Right atrium auricular region (tissue), 2 donors: Measurements from ENCODE around the gene AAGAB. TPM values are rescaled to one million over a fixed set of nuclear protein-coding genes. Genes with fewer than 3 reads are reported as not detected.

Experiments used
- DNase-seq: peaks from one replicate; pipeline ENCODE4 v3.0.0-alpha.2; 2019; ENCODE audit warnings: low spot score
- H3K27ac ChIP-seq, 2 donors: fragments of 200-600 bp; sonication (generic); 1 replicate in 1 of 2; 2 replicates in 1 of 2; pipeline ENCODE4 v1.5.1; 2016 to 2019
- H3K27me3 ChIP-seq, 2 donors: fragments of 200-600 bp; sonication (generic); one replicate each; pipeline versions ENCODE4 v1.5.1 to v1.6.0; 2017 to 2019
- H3K36me3 ChIP-seq: fragments of 200-600 bp; sonication (generic); one replicate; pipeline ENCODE4 v1.5.1; 2016
- H3K4me1 ChIP-seq, 2 donors: fragments of 200-600 bp; sonication (generic); one replicate each; pipeline versions ENCODE4 v1.5.1 to v1.6.0; 2017 to 2019
- H3K4me3 ChIP-seq, 2 donors: fragments of 200-600 bp; sonication (generic); 1 replicate in 1 of 2; 2 replicates in 1 of 2; pipeline ENCODE4 v1.5.1; 2017 to 2019; ENCODE audit warnings: mild to moderate bottlenecking in 1 of 2, moderate library complexity in 1 of 2
- H3K9me3 ChIP-seq, 2 donors: fragments of 200-600 bp; sonication (generic); one replicate each; pipeline ENCODE4 v1.5.1; 2019
- CTCF ChIP-seq, 2 donors: fragments of 200-600 bp; sonication (generic); IDR thresholded peaks; one replicate each; pipeline ENCODE4 v1.5.1; 2019; ENCODE audit warnings: antibody characterized with exemption in 2 of 2
- total RNA-seq, 2 donors: library from RNA; depleted of rRNA; stranded (reverse); fragments of >200 nt; gene quantifications; one replicate each; pipeline ENCODE4 v1.1.0, GENCODE V29; 2016

Gene AAGAB
- total RNA-seq, 2 donors from 2014 or later = 12.6 to 20.4 TPM

- Histone ChIP-seq H3K4me3 (no peak overlapping the region), H3K27ac (no peak overlapping the region), H3K4me1 (peaks cover 0 to 39% of the 10 kb centered on the region in 2 donors), H3K36me3 (no peaks in the 10 kb centered on the region), H3K9me3 (no peaks in the 10 kb centered on the region), H3K27me3 (no peaks in the 10 kb centered on the region)
- no peak for TF ChIP-seq CTCF (IDR thresholded peaks at IDR 0.05)
- no peak for DNase-seq
Observed at GRCh38 chr15:67201136-67201535, 53.3 kb downstream of the AAGAB start.

GRCh38 chr15:67199881-67200763 lies 54.3 kb downstream of the AAGAB start:
- DNase-seq = no peak
- H3K9me3 ChIP-seq = no peaks in the 10 kb centered on the region
- peak overlapping the region; percentile 37 to 44 for H3K27ac ChIP-seq
- H3K27me3 ChIP-seq = no peaks in the 10 kb centered on the region
- no peak overlapping the region for H3K4me3 ChIP-seq
- H3K36me3 ChIP-seq = no peaks in the 10 kb centered on the region
- no peak for TF ChIP-seq CTCF (IDR thresholded peaks at IDR 0.05)
- peaks cover 0 to 46% of the 10 kb centered on the region in 2 donors for H3K4me1 ChIP-seq

GRCh38 chr15:67199391-67199790 lies 55.1 kb downstream of the AAGAB start:
- no peak for DNase-seq
- no peaks in the 10 kb centered on the region for H3K27me3 ChIP-seq
- peak overlapping the region in 1 of 2 donors; percentile 44 for H3K27ac ChIP-seq
- no peaks in the 10 kb centered on the region for H3K36me3 ChIP-seq
- no peaks in the 10 kb centered on the region for H3K9me3 ChIP-seq
- TF ChIP-seq CTCF (IDR thresholded peaks at IDR 0.05) = no peak
- H3K4me3 ChIP-seq = no peak overlapping the region
- peaks cover 0 to 54% of the 10 kb centered on the region in 2 donors for H3K4me1 ChIP-seq

- Histone ChIP-seq H3K27ac (peak overlapping the region; percentile 19 to 23), H3K4me3 (no peak overlapping the region), H3K27me3 (no peaks in the 10 kb centered on the region), H3K36me3 (no peaks in the 10 kb centered on the region), H3K9me3 (no peaks in the 10 kb centered on the region), H3K4me1 (peaks cover 0 to 62% of the 10 kb centered on the region in 2 donors)
- no peak for DNase-seq
- TF ChIP-seq CTCF (IDR thresholded peaks at IDR 0.05) = no peak
Observed at GRCh38 chr15:67198157-67198754, 56.2 kb downstream of the AAGAB start.

GRCh38 chr15:67197364-67197695 lies 57.1 kb downstream of the AAGAB start:
- H3K27me3 ChIP-seq = no peaks in the 10 kb centered on the region
- H3K27ac ChIP-seq = peak overlapping the region; percentile 87 to 91
- peaks cover 0 to 59% of the 10 kb centered on the region in 2 donors for H3K4me1 ChIP-seq
- no peak overlapping the region for H3K4me3 ChIP-seq
- no peaks in the 10 kb centered on the region for H3K9me3 ChIP-seq
- H3K36me3 ChIP-seq = peaks cover 8% of the 10 kb centered on the region
- no peak for TF ChIP-seq CTCF (IDR thresholded peaks at IDR 0.05)
- no peak for DNase-seq
